ENCODE results near the gene TENM4.
"Not testable (repeated sequence)": the region's sequence is repeated elsewhere in the genome, so short reads cannot be mapped to it uniquely, and the experiment has no call there.

The TENM4 gene

DNA sequence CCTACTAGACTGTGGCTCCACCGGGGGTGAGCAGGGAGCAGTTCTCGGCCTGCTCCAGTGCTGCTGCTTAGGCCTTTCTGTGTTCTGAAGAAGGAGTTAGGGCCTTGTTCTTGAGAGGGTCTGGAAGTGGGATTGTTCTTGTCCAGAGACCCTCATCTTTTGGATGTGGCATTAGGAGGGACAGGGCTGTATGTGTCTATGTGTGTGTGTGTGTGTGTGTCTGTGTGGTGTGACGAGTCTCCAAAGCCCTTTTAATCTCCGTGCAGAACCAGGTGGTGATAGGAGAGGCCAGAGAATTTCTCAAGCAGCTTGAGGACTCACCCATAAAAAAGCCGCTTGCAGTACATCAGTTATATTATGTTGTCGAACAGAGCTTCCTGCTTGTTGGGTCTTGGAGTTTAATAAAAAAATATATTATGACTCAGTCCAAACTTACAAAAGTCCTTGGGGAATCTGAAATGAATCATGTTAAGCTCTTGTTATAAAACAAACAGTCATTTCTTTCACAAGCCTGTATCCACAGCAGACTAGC is 196.5 kb downstream of the TENM4 start:
- DNase-seq (ENCODE audit: low read depth), result no peak

GRCh38 chr11:79243422-79244210 is 197.2 kb downstream of the TENM4 start:
- DNase-seq (ENCODE audit: low read depth), result no peak

DNA sequence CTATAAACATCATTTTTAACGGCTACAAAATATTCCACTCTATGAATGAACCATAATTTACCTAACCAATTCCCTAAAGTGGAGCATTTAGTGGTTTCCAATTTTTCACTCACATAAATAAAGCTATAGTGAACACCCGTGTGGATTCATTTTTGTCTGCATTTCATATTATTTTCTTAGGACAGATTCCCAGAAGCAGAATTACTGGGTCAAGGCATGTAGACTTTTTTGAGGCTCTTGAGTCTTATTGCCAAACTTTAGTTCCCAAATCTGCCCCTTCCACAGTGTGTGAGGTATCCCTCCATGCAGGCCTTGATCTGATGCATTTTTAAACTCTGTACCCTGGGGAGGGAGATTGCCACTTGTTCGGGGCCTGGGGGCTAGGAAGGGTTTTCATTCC is 198.2 kb downstream of the TENM4 start:
- DNase-seq (ENCODE audit: low read depth), result no peak

DNA sequence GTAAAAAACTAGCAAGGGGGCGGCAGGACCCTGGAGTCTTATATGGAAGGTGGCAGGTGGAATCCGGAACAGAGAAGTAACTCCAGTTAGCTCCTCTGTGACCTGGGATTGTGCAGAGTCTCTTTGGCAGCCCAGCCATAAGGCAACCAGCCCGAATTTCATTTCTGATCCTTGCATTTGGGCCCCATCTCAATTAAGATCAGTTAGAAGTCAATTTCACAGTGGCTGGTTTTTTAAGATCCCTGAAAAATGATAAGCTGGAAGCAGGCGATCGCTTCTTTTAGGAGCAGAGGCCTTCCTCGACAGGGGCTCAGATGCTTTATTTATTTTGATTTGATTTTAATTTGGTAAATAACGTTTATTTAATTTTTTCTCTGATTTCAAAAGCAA is 199.0 kb downstream of the TENM4 start:
- no peak for DNase-seq (ENCODE audit: low read depth)

GRCh38 chr11:79241205-79241851 is 199.5 kb downstream of the TENM4 start:
- DNase-seq (ENCODE audit: low read depth), result no peak

DNA sequence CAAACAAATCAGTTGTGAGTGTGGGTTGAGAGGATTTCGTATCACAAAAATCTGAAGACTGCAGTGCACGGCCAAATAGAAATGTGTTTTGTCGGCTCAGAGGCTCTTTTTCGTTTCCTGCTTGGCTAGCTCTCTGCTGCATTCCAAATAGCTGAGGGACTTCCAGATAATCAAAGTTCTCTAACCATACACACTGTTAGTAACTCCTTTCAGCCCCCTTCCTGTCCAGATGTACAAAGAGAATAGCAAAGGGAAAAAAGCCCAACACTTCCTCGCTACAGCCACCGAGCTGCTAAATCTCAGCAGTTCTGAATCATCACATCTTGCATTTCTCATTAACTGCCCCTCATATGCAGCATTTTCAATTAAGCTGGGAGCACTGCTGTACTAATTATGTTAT is 203.1 kb downstream of the TENM4 start:
- DNase-seq (ENCODE audit: low read depth), result no peak

GRCh38 chr11:79237091-79237490 is 203.7 kb downstream of the TENM4 start:
- no peak for DNase-seq (ENCODE audit: low read depth)

DNA sequence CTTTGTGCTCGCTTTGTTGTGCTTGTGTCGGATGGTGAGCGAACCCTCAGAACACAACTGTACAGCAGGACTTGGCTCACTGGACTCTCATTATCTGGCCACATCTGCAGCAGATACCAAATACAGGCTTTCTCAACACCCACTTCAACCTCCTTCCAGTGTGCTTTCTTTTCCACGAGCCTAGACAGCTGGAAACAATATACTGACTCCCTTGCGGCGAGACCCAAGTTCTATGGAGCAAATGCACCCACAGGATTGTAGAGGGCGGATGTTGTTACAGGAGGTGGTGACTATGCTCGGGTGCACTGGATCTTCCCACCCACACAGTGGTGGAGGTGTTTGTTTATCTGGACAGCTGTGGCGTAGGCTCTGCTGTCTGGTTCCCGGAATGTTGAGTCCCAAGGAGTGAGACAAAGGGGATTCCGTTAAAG is 204.3 kb downstream of the TENM4 start:
- DNase-seq (ENCODE audit: low read depth), result no peak

DNA sequence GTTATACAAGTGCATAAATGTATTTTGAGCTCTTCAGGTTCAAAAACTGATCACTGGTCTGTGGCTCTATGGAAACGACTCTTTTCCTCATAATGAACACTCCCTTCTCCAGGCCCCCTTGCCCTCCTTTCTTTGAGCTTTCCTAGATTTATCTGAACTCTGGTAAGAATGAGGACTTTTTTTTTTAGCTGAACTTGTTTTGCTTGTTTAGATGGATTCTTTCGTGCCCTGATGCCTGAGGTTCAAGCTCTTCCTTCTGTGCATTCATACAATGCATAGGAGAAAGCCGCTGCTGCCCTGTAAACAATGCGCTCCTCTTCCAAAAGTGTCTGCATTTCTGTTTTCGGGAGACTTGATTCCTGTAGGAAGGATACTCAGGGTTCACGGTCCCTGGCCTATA is 205.1 kb downstream of the TENM4 start:
- DNase-seq (ENCODE audit: low read depth), result no peak

- DNase-seq (ENCODE audit: low read depth), result no peak
These were observed 208.5 kb downstream of the TENM4 start for GRCh38 chr11:79232346-79232745.

DNA sequence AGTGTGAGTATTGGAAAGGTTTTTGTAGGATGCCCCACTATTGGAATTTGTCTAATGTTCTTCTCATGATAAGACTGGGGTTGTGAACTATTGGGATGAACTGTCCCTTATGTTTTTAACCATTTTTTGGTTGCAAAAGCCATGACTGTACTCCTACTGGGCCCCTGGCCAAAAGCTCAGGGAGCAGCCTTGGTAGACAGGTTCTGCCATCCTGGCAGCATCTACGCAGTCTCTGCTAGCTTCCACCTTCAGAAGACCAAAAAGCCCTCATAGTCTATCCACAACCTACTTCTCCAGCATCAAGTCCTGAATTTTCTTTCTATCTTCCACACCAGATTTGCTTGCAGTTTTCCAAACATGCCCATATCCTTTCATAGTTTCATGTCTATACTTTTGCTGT is 211.8 kb downstream of the TENM4 start:
- DNase-seq (ENCODE audit: low read depth), result no peak

GRCh38 chr11:79227767-79228755 is 212.8 kb downstream of the TENM4 start:
- DNase-seq (ENCODE audit: low read depth), result no peak

- DNase-seq (ENCODE audit: low read depth), result no peak
These were observed 213.5 kb downstream of the TENM4 start for GRCh38 chr11:79227308-79227707.

- DNase-seq (ENCODE audit: low read depth), result no peak
These were observed 214.7 kb downstream of the TENM4 start for GRCh38 chr11:79226126-79226525.

GRCh38 chr11:79222163-79222562 is 218.7 kb downstream of the TENM4 start:
- not testable (repeated sequence) for DNase-seq (ENCODE audit: low read depth)

DNA sequence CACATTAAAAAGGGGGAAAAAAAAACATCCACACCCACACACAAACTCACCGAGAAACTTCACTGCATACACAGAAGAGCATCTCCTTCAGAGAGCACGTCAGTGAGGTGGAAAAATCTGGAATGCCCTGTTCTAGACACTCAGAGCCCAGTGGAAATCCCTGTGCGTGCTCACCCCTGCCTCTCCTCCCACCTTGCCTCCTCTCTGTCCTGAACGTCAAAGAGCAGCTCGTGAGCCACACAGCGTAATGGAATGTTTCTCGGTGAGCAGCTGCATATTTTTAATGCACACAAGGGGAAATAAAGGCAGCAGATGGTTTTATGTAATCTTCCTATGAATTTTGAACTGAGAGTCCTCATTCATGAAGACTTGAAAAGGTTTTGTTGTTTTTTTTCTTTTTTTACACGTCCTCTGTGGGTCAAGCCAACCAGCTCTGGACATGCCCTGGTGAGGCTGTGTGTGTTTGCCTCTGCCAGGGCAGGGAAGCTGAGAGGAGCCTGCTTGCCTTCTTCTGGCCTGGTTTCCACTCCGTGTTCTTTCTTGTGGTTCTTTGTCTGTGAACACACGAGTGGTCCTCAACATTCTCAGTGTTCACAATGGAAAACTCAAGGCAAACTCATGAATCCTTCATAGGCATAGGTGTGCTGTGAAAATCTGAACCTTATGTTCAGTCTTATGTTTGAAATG is 219.2 kb downstream of the TENM4 start:
- no peak for DNase-seq (ENCODE audit: low read depth)

GRCh38 chr11:79220171-79220570 is 220.7 kb downstream of the TENM4 start:
- no peak for DNase-seq (ENCODE audit: low read depth)

DNA sequence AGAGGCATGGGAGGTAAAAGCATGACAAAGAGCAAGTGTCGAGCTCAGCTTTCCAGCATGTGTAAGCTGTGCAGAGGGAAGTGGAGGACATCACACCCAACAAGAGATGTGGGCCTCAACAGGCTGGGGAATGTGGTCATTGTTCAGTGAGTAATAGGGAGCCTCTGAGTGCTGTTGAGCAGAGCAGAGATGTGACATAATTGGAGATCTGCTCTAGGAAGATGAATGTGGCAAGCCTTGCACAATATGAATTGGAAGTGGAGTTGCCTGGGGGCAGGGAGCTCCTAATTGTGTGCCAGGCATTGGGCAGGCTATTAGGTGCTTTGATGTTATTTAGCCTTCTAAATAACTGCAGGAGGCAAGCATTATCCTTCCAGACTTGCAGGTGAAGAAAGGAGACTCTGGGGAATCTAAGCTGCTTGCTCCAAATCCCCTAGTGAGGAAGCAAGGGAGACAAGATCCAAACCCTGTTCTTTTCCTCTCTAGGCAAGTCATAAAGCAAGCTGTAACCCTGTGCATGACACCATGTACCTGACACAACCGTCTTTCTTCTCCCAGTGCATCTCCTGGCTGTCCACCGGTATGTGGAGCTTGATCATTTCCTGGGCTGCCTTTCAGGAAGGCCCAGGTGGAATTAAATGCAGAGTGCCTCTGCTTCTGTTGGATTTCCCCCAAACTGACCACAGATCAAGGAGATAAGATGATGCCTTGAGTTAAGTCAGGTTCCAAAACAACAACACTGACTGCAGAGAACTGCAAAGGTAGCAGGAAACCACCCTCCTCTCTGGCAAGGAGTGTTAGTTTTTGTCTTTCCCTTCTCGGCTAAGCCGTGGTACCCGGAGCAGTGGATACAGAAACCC is 221.4 kb downstream of the TENM4 start:
- DNase-seq (ENCODE audit: low read depth), result no peak

GRCh38 chr11:79212741-79213190 is 228.1 kb downstream of the TENM4 start:
- DNase-seq (ENCODE audit: low read depth), result no peak

GRCh38 chr11:79209540-79210266 is 231.1 kb downstream of the TENM4 start:
- DNase-seq (ENCODE audit: low read depth), result no peak
